Hematopoietic multipotent progenitor cell treated with erythropoietin and hydrocortisone succinate and interleukin-3 and kit ligand, for 17 days (in vitro differentiated cells): Measurements from ENCODE around the gene SLC30A2.

Source experiments
- DNase-seq: peaks from one replicate; pipeline ENCODE4 v3.0.0-alpha.2; 2015; ENCODE audit warnings: low spot score

Gene SLC30A2

GRCh38 chr1:26070296-26070962 lies 24.5 kb upstream of the SLC30A2 start:
- DNase-seq, result peak; percentile 17

- DNase-seq, result no peak
Observed at GRCh38 chr1:26069941-26070295, 24.0 kb upstream of the SLC30A2 start.

- DNase-seq, result no peak
Observed at GRCh38 chr1:26067432-26067911, 21.6 kb upstream of the SLC30A2 start, which contains the start of gene TRIM63. TSS of gene TRIM63 (minus strand) at chr1:26067630. CDS start at chr1:26067494, 136 bp downstream.

GRCh38 chr1:26066857-26067256 lies 20.9 kb upstream of the SLC30A2 start:
- no peak for DNase-seq

- no peak for DNase-seq
Observed at GRCh38 chr1:26066160-26066559, 20.2 kb upstream of the SLC30A2 start.

- no peak for DNase-seq
Observed at GRCh38 chr1:26064553-26064952, 18.6 kb upstream of the SLC30A2 start.

- DNase-seq, result no peak
Observed at GRCh38 chr1:26060832-26061574, 15.1 kb upstream of the SLC30A2 start.

- DNase-seq, result no peak
Observed at GRCh38 chr1:26059906-26060305, 14.0 kb upstream of the SLC30A2 start.

GRCh38 chr1:26058052-26058595 lies 12.2 kb upstream of the SLC30A2 start:
- DNase-seq, result no peak

GRCh38 chr1:26057189-26057588 lies 11.3 kb upstream of the SLC30A2 start:
- DNase-seq, result no peak

- no peak for DNase-seq
Observed at GRCh38 chr1:26055041-26055440, 9.1 kb upstream of the SLC30A2 start.

- no peak for DNase-seq
Observed at GRCh38 chr1:26053718-26054560, 8.0 kb upstream of the SLC30A2 start.

- no peak for DNase-seq
Observed at GRCh38 chr1:26050248-26050640, 4.3 kb upstream of the SLC30A2 start.

- DNase-seq, result no peak
Observed at GRCh38 chr1:26049531-26050247, 3.8 kb upstream of the SLC30A2 start.

- no peak for DNase-seq
Observed at GRCh38 chr1:26047278-26047874, 1.5 kb upstream of the SLC30A2 start.

GRCh38 chr1:26046246-26047095 lies 553 bp upstream of the SLC30A2 start:
- DNase-seq, result no peak

- no peak for DNase-seq
Observed at GRCh38 chr1:26044971-26045721, 772 bp downstream of the SLC30A2 start.

- DNase-seq, result no peak
Observed at GRCh38 chr1:26044414-26044813, 1.5 kb downstream of the SLC30A2 start.

- DNase-seq, result no peak
Observed at GRCh38 chr1:26043765-26044164, 2.2 kb downstream of the SLC30A2 start.

GRCh38 chr1:26041978-26042377 lies 3.9 kb downstream of the SLC30A2 start:
- DNase-seq, result no peak
